HepG2 (cell line): Measurements from ENCODE around the gene AQP10. TPM values are rescaled to one million over a fixed set of nuclear protein-coding genes. Genes with fewer than 3 reads are reported as not detected.

Source experiments
- AGO2 ChIP-seq: fragments of 200-400 bp; formaldehyde crosslinking; optimal IDR thresholded peaks from 2 replicates; pipeline ENCODE3; 2017; ENCODE audit warnings: mild to moderate bottlenecking, low read depth, low read length, moderate library complexity
- ATF7 ChIP-seq, 2 experiments: fragments of 450-650 bp in 1 of 2; sonication (generic) in 1 of 2; formaldehyde crosslinking in 1 of 2; IDR thresholded peaks; 2 replicates each; pipeline versions ENCODE4 v1.4.0 to v1.6.1; 2016 to 2020; ENCODE audit warnings: antibody characterized with exemption in 1 of 2, mild to moderate bottlenecking in 1 of 2, missing genetic modification reagents in 1 of 2
- BORCS8-MEF2B ChIP-seq: sonication (generic); formaldehyde crosslinking; IDR thresholded peaks from 2 replicates; pipeline ENCODE4 v1.8.0; 2022; ENCODE audit warnings: mild to moderate bottlenecking, missing genetic modification reagents
- FOSL2 ChIP-seq: sonication (generic); formaldehyde crosslinking; IDR thresholded peaks from 2 replicates; pipeline ENCODE4 v1.4.0; 2020; ENCODE audit warnings: missing genetic modification reagents
- KLF9 ChIP-seq: IDR thresholded peaks from 2 replicates; pipeline ENCODE4 v1.6.1; 2016; ENCODE audit warnings: low read depth
- MBD4 ChIP-seq: IDR thresholded peaks from 2 replicates; pipeline ENCODE4 v1.6.1; 2012; ENCODE audit warnings: low read length, inconsistent platforms, borderline replicate concordance
- MTA3 ChIP-seq: sonication (generic); formaldehyde crosslinking; IDR thresholded peaks from 2 replicates; pipeline ENCODE4 v1.4.0; 2020; ENCODE audit warnings: missing genetic modification reagents
- MTF1 ChIP-seq: sonication (generic); formaldehyde crosslinking; IDR thresholded peaks from 2 replicates; pipeline ENCODE4 v1.5.0; 2020; ENCODE audit warnings: missing genetic modification reagents
- POLR2AphosphoS2 ChIP-seq: IDR thresholded peaks from 2 replicates; pipeline ENCODE4 v1.6.1; 2011; ENCODE audit warnings: low read depth, low read length, improper control_type of control experiment
- SATB2 ChIP-seq: sonication (generic); formaldehyde crosslinking; IDR thresholded peaks from 2 replicates; pipeline ENCODE4 v1.5.0; 2020; ENCODE audit warnings: missing genetic modification reagents
- SIN3B ChIP-seq: fragments of 150-350 bp; IDR thresholded peaks from 2 replicates; pipeline ENCODE4 v1.6.1; 2014; ENCODE audit warnings: low read length
- SSRP1 ChIP-seq: IDR thresholded peaks from 2 replicates; pipeline ENCODE4 v1.6.1; 2016; ENCODE audit warnings: control low read depth
- TCF12 ChIP-seq, 2 experiments: fragments of 450-650 bp in 1 of 2; sonication (generic) in 1 of 2; formaldehyde crosslinking in 1 of 2; IDR thresholded peaks; 2 replicates each; pipeline versions ENCODE4 v1.6.1 to v1.8.0; 2017 to 2022; ENCODE audit warnings: antibody characterized with exemption in 1 of 2, mild to moderate bottlenecking in 1 of 2, missing genetic modification reagents in 1 of 2, moderate library complexity in 1 of 2
- ZEB1 ChIP-seq: IDR thresholded peaks from 2 replicates; pipeline ENCODE4 v1.6.1; 2012; ENCODE audit warnings: mild to moderate bottlenecking, low read depth, inconsistent platforms; ENCODE audit not compliant: insufficient replicate concordance
- ZFAT ChIP-seq: sonication (generic); formaldehyde crosslinking; conservative IDR thresholded peaks from 2 replicates; pipeline ENCODE4 v1.8.1; 2023; ENCODE audit warnings: missing genetic modification reagents, inconsistent platforms
- ZFYVE20 ChIP-seq: sonication (generic); formaldehyde crosslinking; IDR thresholded peaks from 2 replicates; pipeline ENCODE4 v1.8.0; 2023; ENCODE audit warnings: low read depth, mild to moderate bottlenecking, moderate library complexity, missing genetic modification reagents, borderline replicate concordance
- ZNF234 ChIP-seq: sonication (generic); formaldehyde crosslinking; conservative IDR thresholded peaks from 2 replicates; pipeline ENCODE4 v1.5.1; 2020; ENCODE audit warnings: mild to moderate bottlenecking, missing genetic modification reagents
- ZSCAN29 ChIP-seq: sonication (generic); formaldehyde crosslinking; conservative IDR thresholded peaks from 2 replicates; pipeline ENCODE4 v1.4.0; 2020; ENCODE audit warnings: mild to moderate bottlenecking, missing genetic modification reagents
- polyA plus RNA-seq, 8 experiments: library from polyadenylated mRNA; depleted of rRNA in 3 of 8; stranded (reverse) in 7 of 8; unstranded in 1 of 8; fragments of >200 nt; fragmentation: Illumina TruSeq in 4 of 8; extraction: Trizol in 4 of 8; gene quantifications; 2 replicates each; pipeline versions ENCODE4 v1.2.1 to v1.2.3, GENCODE V29; 2011 to 2016; ENCODE audit warnings: low read depth in 4 of 8, missing spikeins in 1 of 8, mixed read lengths in 1 of 8; ENCODE audit not compliant: insufficient read depth in 1 of 8
- total RNA-seq, 5 experiments: library from RNA; depleted of rRNA; stranded (reverse); fragments of >200 nt; fragmentation: Illumina TruSeq; extraction: Trizol; gene quantifications; 2 replicates each; pipeline ENCODE4 v1.2.3, GENCODE V29; 2016; ENCODE audit warnings: low read depth in 1 of 5
- TF ChIP-seq, protein P1 (sequence below): sonication (generic); formaldehyde crosslinking; IDR thresholded peaks from 2 replicates; pipeline ENCODE4 v1.8.1; 2023; ENCODE audit warnings: mild to moderate bottlenecking, missing genetic modification reagents, borderline replicate concordance
- TF ChIP-seq, protein P2 (sequence below): IDR thresholded peaks from 2 replicates; pipeline ENCODE4 v1.6.1; 2016; ENCODE audit warnings: mild to moderate bottlenecking
- TF ChIP-seq, protein P3 (sequence below): sonication (generic); formaldehyde crosslinking; IDR thresholded peaks from 2 replicates; pipeline ENCODE4 v1.5.1; 2020; ENCODE audit warnings: missing genetic modification reagents, mild to moderate bottlenecking, borderline replicate concordance
- TF ChIP-seq, protein P4 (sequence below): sonication (generic); formaldehyde crosslinking; IDR thresholded peaks from 2 replicates; pipeline ENCODE4 v1.4.0; 2020; ENCODE audit warnings: mild to moderate bottlenecking, missing genetic modification reagents, borderline replicate concordance
- TF ChIP-seq, protein P5 (sequence below): sonication (generic); formaldehyde crosslinking; IDR thresholded peaks from 2 replicates; pipeline ENCODE4 v1.4.0; 2020; ENCODE audit warnings: missing genetic modification reagents, low read depth, mild to moderate bottlenecking, borderline replicate concordance
- TF ChIP-seq, protein P6 (sequence below): sonication (generic); formaldehyde crosslinking; IDR thresholded peaks from 2 replicates; pipeline ENCODE4 v1.4.0; 2020; ENCODE audit warnings: missing genetic modification reagents

The AQP10 gene
- total and polyA plus RNA-seq, 2 of the 13 experiments (the other 11 are each of a cell fraction or from before 2014, with no cell fraction given) = 0.30 TPM; not detected in 1

DNA sequence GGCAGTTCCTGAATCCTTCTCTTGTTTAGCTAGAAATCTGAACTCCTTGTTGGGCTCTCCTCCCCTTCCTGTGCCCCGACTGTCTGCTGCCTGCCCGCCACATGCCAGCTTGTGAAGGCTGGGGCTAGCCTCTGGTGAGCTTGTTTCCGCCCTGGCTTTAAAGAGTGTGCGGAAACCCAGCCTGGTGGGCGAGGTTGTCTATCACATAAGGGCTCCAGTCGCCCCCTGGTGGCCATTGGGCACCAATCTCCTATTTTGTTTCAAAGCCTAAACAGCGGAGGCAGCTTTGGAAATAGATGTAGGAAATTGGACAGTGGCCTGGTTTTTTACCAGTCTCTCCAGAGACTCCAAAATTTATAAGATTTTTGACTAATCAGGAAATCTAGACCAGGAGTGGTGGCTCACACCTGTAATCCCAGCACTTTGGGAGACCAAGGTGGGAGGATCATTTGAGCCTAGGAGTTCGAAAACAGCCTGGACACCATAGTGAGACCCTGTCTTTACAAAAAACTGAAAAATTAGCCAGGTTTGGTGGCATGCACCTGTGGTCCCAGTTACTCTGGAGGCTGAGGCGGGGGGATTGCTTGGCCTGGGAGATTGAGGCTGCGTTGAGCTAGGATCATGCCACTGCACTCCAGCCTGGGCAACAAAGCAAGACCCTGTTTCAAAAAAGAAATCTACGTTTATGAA is 14.3 kb downstream of the AQP10 start (continued):
- TF ChIP-seq POLR2AphosphoS2 = no peak
- TF ChIP-seq, protein P1, sequence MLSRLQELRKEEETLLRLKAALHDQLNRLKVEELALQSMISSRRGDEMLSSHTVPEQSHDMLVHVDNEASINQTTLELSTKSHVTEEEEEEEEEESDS = no peak
- TF ChIP-seq MBD4 = no peak
- TF ChIP-seq, protein P2, sequence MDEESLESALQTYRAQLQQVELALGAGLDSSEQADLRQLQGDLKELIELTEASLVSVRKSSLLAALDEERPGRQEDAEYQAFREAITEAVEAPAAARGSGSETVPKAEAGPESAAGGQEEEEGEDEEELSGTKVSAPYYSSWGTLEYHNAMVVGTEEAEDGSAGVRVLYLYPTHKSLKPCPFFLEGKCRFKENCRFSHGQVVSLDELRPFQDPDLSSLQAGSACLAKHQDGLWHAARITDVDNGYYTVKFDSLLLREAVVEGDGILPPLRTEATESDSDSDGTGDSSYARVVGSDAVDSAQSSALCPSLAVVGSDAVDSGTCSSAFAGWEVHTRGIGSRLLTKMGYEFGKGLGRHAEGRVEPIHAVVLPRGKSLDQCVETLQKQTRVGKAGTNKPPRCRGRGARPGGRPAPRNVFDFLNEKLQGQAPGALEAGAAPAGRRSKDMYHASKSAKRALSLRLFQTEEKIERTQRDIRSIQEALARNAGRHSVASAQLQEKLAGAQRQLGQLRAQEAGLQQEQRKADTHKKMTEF = no peak
- TF ChIP-seq SSRP1 (CRISPR knock-in tag) = no peak
- TF ChIP-seq ATF7 (IDR thresholded peaks at IDR 0.05) = no peak
- TF ChIP-seq ATF7 (CRISPR knock-in tag; IDR thresholded peaks at IDR 0.05) = no peak
- TF ChIP-seq BORCS8-MEF2B (CRISPR knock-in tag) = peak; percentile 52; the same call in 1 of the 2 replicates
- no peak for TF ChIP-seq ZSCAN29 (CRISPR knock-in tag)
- no peak for TF ChIP-seq KLF9 (CRISPR knock-in tag)
- TF ChIP-seq ZEB1 = no peak
- TF ChIP-seq, protein P3, sequence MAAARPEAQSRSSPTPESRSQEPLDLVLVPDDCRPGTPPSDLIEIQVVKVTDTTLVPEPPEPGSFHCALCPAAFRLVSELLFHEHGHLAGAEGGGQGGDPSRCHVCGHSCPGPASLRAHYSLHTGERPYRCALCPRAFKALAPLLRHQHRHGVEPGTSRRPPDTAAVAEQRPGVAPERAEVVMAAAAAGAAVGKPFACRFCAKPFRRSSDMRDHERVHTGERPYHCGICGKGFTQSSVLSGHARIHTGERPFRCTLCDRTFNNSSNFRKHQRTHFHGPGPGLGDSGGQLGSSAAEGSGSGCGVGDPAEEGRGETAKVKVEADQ (CRISPR knock-in tag) = no peak
- TF ChIP-seq TCF12 (IDR thresholded peaks at IDR 0.05) = no peak
- no peak for TF ChIP-seq TCF12 (CRISPR knock-in tag; IDR thresholded peaks at IDR 0.05)
- TF ChIP-seq AGO2 = no peak
- TF ChIP-seq ZFAT = no peak
- TF ChIP-seq SATB2 (CRISPR knock-in tag) = no peak
- TF ChIP-seq, protein P4, sequence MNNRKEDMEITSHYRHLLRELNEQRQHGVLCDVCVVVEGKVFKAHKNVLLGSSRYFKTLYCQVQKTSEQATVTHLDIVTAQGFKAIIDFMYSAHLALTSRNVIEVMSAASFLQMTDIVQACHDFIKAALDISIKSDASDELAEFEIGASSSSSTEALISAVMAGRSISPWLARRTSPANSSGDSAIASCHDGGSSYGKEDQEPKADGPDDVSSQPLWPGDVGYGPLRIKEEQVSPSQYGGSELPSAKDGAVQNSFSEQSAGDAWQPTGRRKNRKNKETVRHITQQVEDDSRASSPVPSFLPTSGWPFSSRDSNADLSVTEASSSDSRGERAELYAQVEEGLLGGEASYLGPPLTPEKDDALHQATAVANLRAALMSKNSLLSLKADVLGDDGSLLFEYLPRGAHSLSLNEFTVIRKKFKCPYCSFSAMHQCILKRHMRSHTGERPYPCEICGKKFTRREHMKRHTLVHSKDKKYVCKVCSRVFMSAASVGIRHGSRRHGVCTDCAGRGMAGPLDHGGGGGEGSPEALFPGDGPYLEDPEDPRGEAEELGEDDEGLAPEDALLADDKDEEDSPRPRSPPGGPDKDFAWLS (CRISPR knock-in tag) = no peak
- TF ChIP-seq SIN3B = no peak
- no peak for TF ChIP-seq ZNF234 (CRISPR knock-in tag)
- no peak for TF ChIP-seq ZFYVE20
- TF ChIP-seq MTF1 (CRISPR knock-in tag) = no peak
- TF ChIP-seq MTA3 = no peak
- TF ChIP-seq, protein P5, sequence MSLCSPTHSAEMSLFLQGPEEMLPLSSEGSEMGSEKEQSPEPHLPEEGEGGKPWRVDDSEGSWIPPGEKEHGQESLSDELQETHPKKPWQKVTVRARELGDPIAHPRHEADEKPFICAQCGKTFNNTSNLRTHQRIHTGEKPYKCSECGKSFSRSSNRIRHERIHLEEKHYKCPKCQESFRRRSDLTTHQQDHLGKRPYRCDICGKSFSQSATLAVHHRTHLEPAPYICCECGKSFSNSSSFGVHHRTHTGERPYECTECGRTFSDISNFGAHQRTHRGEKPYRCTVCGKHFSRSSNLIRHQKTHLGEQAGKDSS (CRISPR knock-in tag) = peak; percentile 61; the same call in 1 of the 2 replicates
- TF ChIP-seq FOSL2 (CRISPR knock-in tag) = peak; percentile 28; the same call in 1 of the 2 replicates
- TF ChIP-seq, protein P6, sequence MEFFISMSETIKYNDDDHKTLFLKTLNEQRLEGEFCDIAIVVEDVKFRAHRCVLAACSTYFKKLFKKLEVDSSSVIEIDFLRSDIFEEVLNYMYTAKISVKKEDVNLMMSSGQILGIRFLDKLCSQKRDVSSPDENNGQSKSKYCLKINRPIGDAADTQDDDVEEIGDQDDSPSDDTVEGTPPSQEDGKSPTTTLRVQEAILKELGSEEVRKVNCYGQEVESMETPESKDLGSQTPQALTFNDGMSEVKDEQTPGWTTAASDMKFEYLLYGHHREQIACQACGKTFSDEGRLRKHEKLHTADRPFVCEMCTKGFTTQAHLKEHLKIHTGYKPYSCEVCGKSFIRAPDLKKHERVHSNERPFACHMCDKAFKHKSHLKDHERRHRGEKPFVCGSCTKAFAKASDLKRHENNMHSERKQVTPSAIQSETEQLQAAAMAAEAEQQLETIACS (CRISPR knock-in tag) = no peak
